WTC11 (cell line): ENCODE measurements around the gene COL27A1. TPM values are rescaled to one million over a fixed set of nuclear protein-coding genes. Genes with fewer than 3 reads are reported as not detected.

Source experiments
- ATAC-seq: fragments of 200-7000 bp; cut with Tn5 transposase; 2 replicates; pipeline ENCODE4 v1.10.0; 2021; ENCODE audit warnings: mild to moderate bottlenecking, moderate library complexity
- CTCF ChIA-PET: fragments of 300-600 bp; sonication (Branson Sonifier 250); formaldehyde crosslinking; loops from one replicate; lab custom pipeline; 2021; ENCODE audit warnings: antibody characterized with exemption; lab: Charles Lee
- POLR2A ChIA-PET: fragments of 350-600 bp; sonication (Branson Sonifier 250); formaldehyde crosslinking; loops from one replicate; lab custom pipeline; 2021; ENCODE audit warnings: antibody characterized with exemption; lab: Charles Lee
- DNase-seq: peaks from one replicate; pipeline ENCODE4 v3.0.0; 2021; ENCODE audit warnings: low spot score
- H3K27ac Mint-ChIP-seq: 2 replicates; pipeline ENCODE4 v1.8.0; 2021; ENCODE audit warnings: mixed read lengths
- H3K27me3 Mint-ChIP-seq: 2 replicates; pipeline ENCODE4 v1.8.0; 2021; ENCODE audit warnings: low read depth, mild to moderate bottlenecking, moderate library complexity, mixed read lengths
- H3K36me3 Mint-ChIP-seq: 2 replicates; pipeline ENCODE4 v1.8.0; 2021; ENCODE audit warnings: mixed read lengths
- H3K4me1 Mint-ChIP-seq: 2 replicates; pipeline ENCODE4 v1.8.0; 2022; ENCODE audit warnings: mixed read lengths
- H3K4me3 Mint-ChIP-seq: 2 replicates; pipeline ENCODE4 v1.8.0; 2021; ENCODE audit warnings: mild to moderate bottlenecking, moderate library complexity, mixed read lengths
- H3K9me3 Mint-ChIP-seq: 2 replicates; pipeline ENCODE4 v1.8.0; 2021; ENCODE audit warnings: mixed read lengths
- ATF6 ChIP-seq: sonication (generic); formaldehyde crosslinking; IDR thresholded peaks from 2 replicates; pipeline ENCODE4 v1.8.1; 2023; ENCODE audit warnings: mild to moderate bottlenecking, missing genetic modification reagents
- CDX4 ChIP-seq: fragments of 250-450 bp; sonication (Bioruptor Pico); IDR thresholded peaks from 2 replicates; pipeline ENCODE4 v1.9.0; 2021; ENCODE audit warnings: moderate library complexity, mild to moderate bottlenecking, inconsistent platforms, borderline replicate concordance
- ELF4 ChIP-seq: sonication (generic); formaldehyde crosslinking; IDR thresholded peaks from 2 replicates; pipeline ENCODE4 v1.8.1; 2022; ENCODE audit warnings: low read depth, mild to moderate bottlenecking, moderate library complexity, missing genetic modification reagents
- ESRRA ChIP-seq: sonication (generic); formaldehyde crosslinking; IDR thresholded peaks from 2 replicates; pipeline ENCODE4 v1.8.1; 2022; ENCODE audit warnings: mild to moderate bottlenecking, missing genetic modification reagents, borderline replicate concordance
- FOXP4 ChIP-seq: sonication (generic); formaldehyde crosslinking; IDR thresholded peaks from 2 replicates; pipeline ENCODE4 v1.8.0; 2022; ENCODE audit warnings: mild to moderate bottlenecking, missing genetic modification reagents
- GRHL2 ChIP-seq: fragments of 250-450 bp; sonication (Bioruptor Pico); IDR thresholded peaks from 2 replicates; pipeline ENCODE4 v1.8.0; 2022; ENCODE audit warnings: mild to moderate bottlenecking, moderate library complexity; ENCODE audit not compliant: insufficient replicate concordance, severe bottlenecking
- IRF2 ChIP-seq: sonication (generic); formaldehyde crosslinking; IDR thresholded peaks from 2 replicates; pipeline ENCODE4 v1.8.0; 2022; ENCODE audit warnings: low read depth, missing genetic modification reagents, borderline replicate concordance
- JUN ChIP-seq: sonication (generic); formaldehyde crosslinking; IDR thresholded peaks from 2 replicates; pipeline ENCODE4 v1.8.0; 2023; ENCODE audit warnings: mild to moderate bottlenecking, missing genetic modification reagents
- NFYB ChIP-seq: sonication (generic); formaldehyde crosslinking; conservative IDR thresholded peaks from 2 replicates; pipeline ENCODE4 v1.8.0; 2022; ENCODE audit warnings: low read depth, missing genetic modification reagents
- NR2C2 ChIP-seq: sonication (generic); formaldehyde crosslinking; IDR thresholded peaks from 2 replicates; pipeline ENCODE4 v1.8.0; 2022; ENCODE audit warnings: mild to moderate bottlenecking, missing genetic modification reagents
- NR3C1 ChIP-seq: sonication (generic); formaldehyde crosslinking; conservative IDR thresholded peaks from 2 replicates; pipeline ENCODE4 v1.8.1; 2023; ENCODE audit warnings: low read depth, mild to moderate bottlenecking, missing genetic modification reagents
- SMAD3 ChIP-seq: sonication (generic); formaldehyde crosslinking; IDR thresholded peaks from 2 replicates; pipeline ENCODE4 v1.8.0; 2022; ENCODE audit warnings: missing genetic modification reagents, mild to moderate bottlenecking, borderline replicate concordance
- SMAD4 ChIP-seq: sonication (generic); formaldehyde crosslinking; IDR thresholded peaks from 2 replicates; pipeline ENCODE4 v1.8.0; 2022; ENCODE audit warnings: mild to moderate bottlenecking, missing genetic modification reagents
- SP1 ChIP-seq: sonication (generic); formaldehyde crosslinking; conservative IDR thresholded peaks from 2 replicates; pipeline ENCODE4 v1.8.1; 2022; ENCODE audit warnings: missing genetic modification reagents
- TEAD1 ChIP-seq: sonication (generic); formaldehyde crosslinking; IDR thresholded peaks from 2 replicates; pipeline ENCODE4 v1.8.0; 2022; ENCODE audit warnings: mild to moderate bottlenecking, missing genetic modification reagents
- ZNF121 ChIP-seq: sonication (generic); formaldehyde crosslinking; IDR thresholded peaks from 2 replicates; pipeline ENCODE4 v1.8.0; 2023; ENCODE audit warnings: missing genetic modification reagents
- ZNF138 ChIP-seq: sonication (generic); formaldehyde crosslinking; conservative IDR thresholded peaks from 2 replicates; pipeline ENCODE4 v1.8.1; 2022; ENCODE audit warnings: mild to moderate bottlenecking, moderate library complexity, missing genetic modification reagents
- total RNA-seq: library from RNA; stranded (reverse); gene quantifications from 3 replicates; pipeline ENCODE4 v1.2.3, GENCODE V29; 2021
- TF ChIP-seq, protein P1 (sequence below): sonication (generic); formaldehyde crosslinking; IDR thresholded peaks from 2 replicates; pipeline ENCODE4 v1.8.1; 2022; ENCODE audit warnings: low read depth, mild to moderate bottlenecking, moderate library complexity, missing genetic modification reagents, borderline replicate concordance
- TF ChIP-seq, protein P2 (sequence below): sonication (generic); formaldehyde crosslinking; IDR thresholded peaks from 2 replicates; pipeline ENCODE4 v1.8.0; 2022; ENCODE audit warnings: missing genetic modification reagents
- TF ChIP-seq, protein P3 (sequence below): sonication (generic); formaldehyde crosslinking; IDR thresholded peaks from 2 replicates; pipeline ENCODE4 v1.8.1; 2022; ENCODE audit warnings: mild to moderate bottlenecking, moderate library complexity, missing genetic modification reagents
- TF ChIP-seq, protein P4 (sequence below): sonication (generic); formaldehyde crosslinking; IDR thresholded peaks from 2 replicates; pipeline ENCODE4 v1.8.0; 2022; ENCODE audit warnings: mild to moderate bottlenecking, missing genetic modification reagents

Gene COL27A1
- total RNA-seq, 1 experiment from 2014 or later: 47.5 TPM

DNA sequence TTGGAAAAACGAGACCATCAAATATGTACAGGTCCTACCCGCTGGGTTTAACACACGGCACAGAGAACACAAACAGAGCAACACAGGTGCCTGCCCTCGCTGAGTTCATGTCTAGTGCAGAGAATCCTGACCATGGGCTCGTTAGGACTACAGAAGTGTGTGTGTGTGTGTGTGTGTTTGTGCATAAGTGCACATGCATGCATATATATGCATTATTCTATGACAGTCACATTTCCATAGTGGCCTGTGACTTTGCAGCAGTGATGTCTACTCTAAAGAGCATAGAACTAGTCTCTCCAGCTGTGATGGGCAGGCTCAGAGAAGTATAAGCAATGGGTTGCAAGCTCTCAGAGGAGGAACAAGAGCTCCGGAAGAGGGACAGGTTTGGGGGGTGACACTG, 202.0 kb downstream of the COL27A1 start:
- no peak for ATAC-seq
- peaks cover 47% of the 10 kb centered on the region for H3K36me3 Mint-ChIP-seq
- ChIA-PET POLR2A (no interaction called here), CTCF (no interaction called here)
- H3K27ac Mint-ChIP-seq: no peak overlapping the region
- H3K9me3 Mint-ChIP-seq: no peaks in the 10 kb centered on the region
- no peaks in the 10 kb centered on the region for H3K4me1 Mint-ChIP-seq
- no peaks in the 10 kb centered on the region for H3K27me3 Mint-ChIP-seq
- no peak overlapping the region for H3K4me3 Mint-ChIP-seq
- no peak for DNase-seq
- no peak for TF ChIP-seq SMAD3
- TF ChIP-seq ATF6 (CRISPR knock-in tag): no peak
- TF ChIP-seq, protein P1, sequence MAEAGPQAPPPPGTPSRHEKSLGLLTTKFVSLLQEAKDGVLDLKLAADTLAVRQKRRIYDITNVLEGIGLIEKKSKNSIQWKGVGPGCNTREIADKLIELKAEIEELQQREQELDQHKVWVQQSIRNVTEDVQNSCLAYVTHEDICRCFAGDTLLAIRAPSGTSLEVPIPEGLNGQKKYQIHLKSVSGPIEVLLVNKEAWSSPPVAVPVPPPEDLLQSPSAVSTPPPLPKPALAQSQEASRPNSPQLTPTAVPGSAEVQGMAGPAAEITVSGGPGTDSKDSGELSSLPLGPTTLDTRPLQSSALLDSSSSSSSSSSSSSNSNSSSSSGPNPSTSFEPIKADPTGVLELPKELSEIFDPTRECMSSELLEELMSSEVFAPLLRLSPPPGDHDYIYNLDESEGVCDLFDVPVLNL (CRISPR knock-in tag): no peak
- TF ChIP-seq NFYB (CRISPR knock-in tag): no peak
- TF ChIP-seq, all 79 proteins: peak for 0

DNA sequence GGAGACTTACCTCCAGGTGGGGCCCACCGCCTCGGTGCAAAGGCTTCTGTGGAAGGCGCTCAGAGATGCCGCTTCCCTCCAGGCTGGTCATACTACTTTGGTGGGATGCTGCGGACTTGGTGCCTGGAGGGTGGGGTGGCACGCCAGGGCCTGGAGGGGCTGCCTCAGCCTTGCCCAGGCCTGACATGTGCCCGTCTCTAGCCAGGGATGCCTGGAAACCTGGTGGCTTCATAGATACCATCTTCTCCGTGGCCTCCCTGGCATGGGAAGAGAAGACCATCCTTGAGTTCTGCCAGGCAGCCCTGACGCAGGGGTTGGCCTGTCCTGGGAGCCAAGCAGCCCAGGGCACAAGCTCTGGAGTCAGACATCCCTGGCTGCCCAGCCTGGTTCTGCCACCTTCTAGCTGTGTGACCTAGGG, 202.6 kb downstream of the COL27A1 start:
- no peaks in the 10 kb centered on the region for H3K4me1 Mint-ChIP-seq
- ATAC-seq (no peak), DNase-seq (no peak)
- H3K27me3 Mint-ChIP-seq: no peaks in the 10 kb centered on the region
- H3K36me3 Mint-ChIP-seq: peaks cover 46% of the 10 kb centered on the region
- no peak overlapping the region for H3K27ac Mint-ChIP-seq
- CTCF ChIA-PET: no interaction called here
- H3K9me3 Mint-ChIP-seq: no peaks in the 10 kb centered on the region
- H3K4me3 Mint-ChIP-seq: no peak overlapping the region
- POLR2A ChIA-PET: no interaction called here
- TF ChIP-seq IRF2 (CRISPR knock-in tag) (no peak), CDX4 (CRISPR knock-in tag) (no peak), ZNF138 (CRISPR knock-in tag) (no peak), SP1 (CRISPR knock-in tag) (no peak), ESRRA (CRISPR knock-in tag) (no peak), TEAD1 (CRISPR knock-in tag) (no peak), NR2C2 (CRISPR knock-in tag) (no peak)
- TF ChIP-seq, protein P2, sequence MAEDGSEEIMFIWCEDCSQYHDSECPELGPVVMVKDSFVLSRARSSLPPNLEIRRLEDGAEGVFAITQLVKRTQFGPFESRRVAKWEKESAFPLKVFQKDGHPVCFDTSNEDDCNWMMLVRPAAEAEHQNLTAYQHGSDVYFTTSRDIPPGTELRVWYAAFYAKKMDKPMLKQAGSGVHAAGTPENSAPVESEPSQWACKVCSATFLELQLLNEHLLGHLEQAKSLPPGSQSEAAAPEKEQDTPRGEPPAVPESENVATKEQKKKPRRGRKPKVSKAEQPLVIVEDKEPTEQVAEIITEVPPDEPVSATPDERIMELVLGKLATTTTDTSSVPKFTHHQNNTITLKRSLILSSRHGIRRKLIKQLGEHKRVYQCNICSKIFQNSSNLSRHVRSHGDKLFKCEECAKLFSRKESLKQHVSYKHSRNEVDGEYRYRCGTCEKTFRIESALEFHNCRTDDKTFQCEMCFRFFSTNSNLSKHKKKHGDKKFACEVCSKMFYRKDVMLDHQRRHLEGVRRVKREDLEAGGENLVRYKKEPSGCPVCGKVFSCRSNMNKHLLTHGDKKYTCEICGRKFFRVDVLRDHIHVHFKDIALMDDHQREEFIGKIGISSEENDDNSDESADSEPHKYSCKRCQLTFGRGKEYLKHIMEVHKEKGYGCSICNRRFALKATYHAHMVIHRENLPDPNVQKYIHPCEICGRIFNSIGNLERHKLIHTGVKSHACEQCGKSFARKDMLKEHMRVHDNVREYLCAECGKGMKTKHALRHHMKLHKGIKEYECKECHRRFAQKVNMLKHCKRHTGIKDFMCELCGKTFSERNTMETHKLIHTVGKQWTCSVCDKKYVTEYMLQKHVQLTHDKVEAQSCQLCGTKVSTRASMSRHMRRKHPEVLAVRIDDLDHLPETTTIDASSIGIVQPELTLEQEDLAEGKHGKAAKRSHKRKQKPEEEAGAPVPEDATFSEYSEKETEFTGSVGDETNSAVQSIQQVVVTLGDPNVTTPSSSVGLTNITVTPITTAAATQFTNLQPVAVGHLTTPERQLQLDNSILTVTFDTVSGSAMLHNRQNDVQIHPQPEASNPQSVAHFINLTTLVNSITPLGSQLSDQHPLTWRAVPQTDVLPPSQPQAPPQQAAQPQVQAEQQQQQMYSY (CRISPR knock-in tag): no peak
- TF ChIP-seq, protein P3, sequence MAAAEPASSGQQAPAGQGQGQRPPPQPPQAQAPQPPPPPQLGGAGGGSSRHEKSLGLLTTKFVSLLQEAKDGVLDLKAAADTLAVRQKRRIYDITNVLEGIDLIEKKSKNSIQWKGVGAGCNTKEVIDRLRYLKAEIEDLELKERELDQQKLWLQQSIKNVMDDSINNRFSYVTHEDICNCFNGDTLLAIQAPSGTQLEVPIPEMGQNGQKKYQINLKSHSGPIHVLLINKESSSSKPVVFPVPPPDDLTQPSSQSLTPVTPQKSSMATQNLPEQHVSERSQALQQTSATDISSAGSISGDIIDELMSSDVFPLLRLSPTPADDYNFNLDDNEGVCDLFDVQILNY (CRISPR knock-in tag): no peak

DNA sequence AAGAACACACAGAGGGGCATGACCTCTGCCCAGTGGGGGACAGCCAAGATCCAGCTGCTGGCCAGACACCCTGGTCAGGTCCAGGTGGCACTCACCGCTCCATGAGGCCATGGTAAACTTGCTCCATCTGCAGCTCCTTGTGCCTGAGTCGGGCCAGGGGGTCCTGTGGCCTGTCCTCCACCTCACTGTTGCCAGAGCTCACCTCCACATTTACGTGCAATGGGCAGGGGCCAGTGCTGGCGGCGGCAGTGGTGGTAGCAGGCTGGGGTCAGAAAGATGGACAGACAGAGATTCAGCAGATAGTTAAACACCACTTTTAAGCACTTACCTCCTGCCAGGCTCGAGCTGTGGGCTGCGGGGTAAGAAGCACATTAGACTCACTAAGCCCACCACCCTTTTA, 204.5 kb downstream of the COL27A1 start:
- ChIA-PET CTCF (no interaction called here), POLR2A (no interaction called here)
- ATAC-seq: no peak
- Mint-ChIP-seq H3K27ac (no peak overlapping the region), H3K27me3 (no peaks in the 10 kb centered on the region), H3K9me3 (no peaks in the 10 kb centered on the region), H3K4me1 (no peaks in the 10 kb centered on the region), H3K4me3 (no peak overlapping the region), H3K36me3 (peaks cover 51% of the 10 kb centered on the region)
- no peak for DNase-seq
- TF ChIP-seq GRHL2 (CRISPR knock-in tag) (no peak), FOXP4 (no peak), TEAD1 (CRISPR knock-in tag) (no peak), SMAD4 (CRISPR knock-in tag) (no peak), ELF4 (no peak), NR2C2 (CRISPR knock-in tag) (no peak), JUN (CRISPR knock-in tag) (no peak), CDX4 (CRISPR knock-in tag) (no peak), ZNF121 (CRISPR knock-in tag) (no peak), NR3C1 (no peak)
- TF ChIP-seq, protein P4, sequence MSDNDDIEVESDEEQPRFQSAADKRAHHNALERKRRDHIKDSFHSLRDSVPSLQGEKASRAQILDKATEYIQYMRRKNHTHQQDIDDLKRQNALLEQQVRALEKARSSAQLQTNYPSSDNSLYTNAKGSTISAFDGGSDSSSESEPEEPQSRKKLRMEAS: no peak
